Vagina (tissue), 2 donors: Measurements from ENCODE around the gene ICE1.

Experiments
- POLR2A ChIP-seq, 2 donors: fragments of 450-650 bp; IDR thresholded peaks; one replicate each; pipeline ENCODE4 v1.6.1; 2017; ENCODE audit warnings: antibody characterized with exemption in 2 of 2, mild to moderate bottlenecking in 2 of 2, moderate library complexity in 2 of 2
- POLR2AphosphoS5 ChIP-seq, 2 donors: sonication (generic); formaldehyde crosslinking; IDR thresholded peaks; one replicate each; pipeline ENCODE4 v1.9.0; 2017; ENCODE audit warnings: antibody characterized with exemption in 2 of 2, mild to moderate bottlenecking in 2 of 2, low read depth in 1 of 2; ENCODE audit not compliant: insufficient read depth in 1 of 2
- TF ChIP-seq, protein P1 (sequence below), 3 experiments: fragments of 450-650 bp in 2 of 3; fragments of 200-600 bp in 1 of 3; sonication (generic) in 1 of 3; IDR thresholded peaks; one replicate each; pipeline ENCODE4 v1.5.1; 2017 to 2019; ENCODE audit warnings: antibody characterized with exemption in 3 of 3, mild to moderate bottlenecking in 2 of 3, moderate library complexity in 2 of 3

- TF ChIP-seq POLR2A (IDR thresholded peaks at IDR 0.05) (no peak), POLR2AphosphoS5 (IDR thresholded peaks at IDR 0.05; ENCODE audit: insufficient read depth in 1 of 2, low read depth in 1 of 2) (no peak)
- TF ChIP-seq, protein P1, sequence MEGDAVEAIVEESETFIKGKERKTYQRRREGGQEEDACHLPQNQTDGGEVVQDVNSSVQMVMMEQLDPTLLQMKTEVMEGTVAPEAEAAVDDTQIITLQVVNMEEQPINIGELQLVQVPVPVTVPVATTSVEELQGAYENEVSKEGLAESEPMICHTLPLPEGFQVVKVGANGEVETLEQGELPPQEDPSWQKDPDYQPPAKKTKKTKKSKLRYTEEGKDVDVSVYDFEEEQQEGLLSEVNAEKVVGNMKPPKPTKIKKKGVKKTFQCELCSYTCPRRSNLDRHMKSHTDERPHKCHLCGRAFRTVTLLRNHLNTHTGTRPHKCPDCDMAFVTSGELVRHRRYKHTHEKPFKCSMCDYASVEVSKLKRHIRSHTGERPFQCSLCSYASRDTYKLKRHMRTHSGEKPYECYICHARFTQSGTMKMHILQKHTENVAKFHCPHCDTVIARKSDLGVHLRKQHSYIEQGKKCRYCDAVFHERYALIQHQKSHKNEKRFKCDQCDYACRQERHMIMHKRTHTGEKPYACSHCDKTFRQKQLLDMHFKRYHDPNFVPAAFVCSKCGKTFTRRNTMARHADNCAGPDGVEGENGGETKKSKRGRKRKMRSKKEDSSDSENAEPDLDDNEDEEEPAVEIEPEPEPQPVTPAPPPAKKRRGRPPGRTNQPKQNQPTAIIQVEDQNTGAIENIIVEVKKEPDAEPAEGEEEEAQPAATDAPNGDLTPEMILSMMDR (IDR thresholded peaks at IDR 0.05), result no peak
Measured at GRCh38 chr5:5481206-5481605, 58.7 kb downstream of the ICE1 start.
